Measurements from ENCODE around the gene HOXA4.

DNA sequence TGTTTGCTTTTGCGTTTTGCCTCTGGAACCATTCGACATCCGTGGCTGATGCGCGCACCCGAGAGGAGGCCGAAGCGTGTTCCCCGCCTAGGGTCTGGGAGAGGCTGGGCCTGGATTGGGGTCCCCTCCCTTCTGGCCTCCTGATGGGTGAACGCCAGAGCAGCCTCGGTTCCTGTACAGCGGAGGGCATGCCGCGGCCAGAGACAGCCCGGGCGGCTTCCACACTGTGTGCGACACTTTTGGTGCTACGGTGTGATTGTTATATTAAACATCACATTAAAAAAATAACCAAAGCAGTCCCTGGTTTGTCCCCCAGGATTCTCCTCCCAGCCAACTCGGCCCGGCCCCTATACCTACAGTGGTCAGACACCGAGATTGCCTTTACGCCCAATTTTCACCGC is 29.6 kb upstream of the HOXA4 start:
- no peak for TF ChIP-seq CTCF (IDR thresholded peaks at IDR 0.05; ENCODE audit: insufficient read depth, low read length)
- TF ChIP-seq GABPA (IDR thresholded peaks at IDR 0.05; ENCODE audit: low read depth), result no peak
- no peak for TF ChIP-seq SPI1 (IDR thresholded peaks at IDR 0.05; ENCODE audit: borderline replicate concordance, low read depth)

All from HL-60 (cell line).